HuH-7 (cell line): ENCODE results near the gene ARMS2.

ENCODE experiments used
- DNase-seq: peaks from one replicate; pipeline ENCODE4 v3.0.0; 2011; ENCODE audit warnings: low spot score

ARMS2 gene

DNA sequence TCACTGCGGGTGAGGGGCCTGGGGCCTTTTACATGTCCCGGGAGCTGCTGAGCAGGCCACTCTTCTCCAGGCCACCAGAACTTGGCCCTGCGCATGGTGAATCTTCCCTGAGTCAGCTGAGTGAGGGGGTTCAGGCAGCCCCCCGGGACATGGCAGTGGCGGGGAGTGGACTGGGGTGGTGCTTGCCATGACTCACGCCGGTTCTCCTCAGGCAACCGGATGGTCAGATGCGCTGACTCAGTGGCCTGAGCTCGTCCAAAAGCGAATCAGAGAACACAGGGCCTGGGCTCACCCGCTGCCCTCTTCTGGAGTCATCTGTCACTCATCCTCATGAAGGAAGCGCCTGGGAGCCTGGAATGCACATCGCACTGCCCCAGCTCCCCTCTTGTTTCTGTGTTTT, 40.4 kb downstream of the ARMS2 start:
- no peak for DNase-seq

DNA sequence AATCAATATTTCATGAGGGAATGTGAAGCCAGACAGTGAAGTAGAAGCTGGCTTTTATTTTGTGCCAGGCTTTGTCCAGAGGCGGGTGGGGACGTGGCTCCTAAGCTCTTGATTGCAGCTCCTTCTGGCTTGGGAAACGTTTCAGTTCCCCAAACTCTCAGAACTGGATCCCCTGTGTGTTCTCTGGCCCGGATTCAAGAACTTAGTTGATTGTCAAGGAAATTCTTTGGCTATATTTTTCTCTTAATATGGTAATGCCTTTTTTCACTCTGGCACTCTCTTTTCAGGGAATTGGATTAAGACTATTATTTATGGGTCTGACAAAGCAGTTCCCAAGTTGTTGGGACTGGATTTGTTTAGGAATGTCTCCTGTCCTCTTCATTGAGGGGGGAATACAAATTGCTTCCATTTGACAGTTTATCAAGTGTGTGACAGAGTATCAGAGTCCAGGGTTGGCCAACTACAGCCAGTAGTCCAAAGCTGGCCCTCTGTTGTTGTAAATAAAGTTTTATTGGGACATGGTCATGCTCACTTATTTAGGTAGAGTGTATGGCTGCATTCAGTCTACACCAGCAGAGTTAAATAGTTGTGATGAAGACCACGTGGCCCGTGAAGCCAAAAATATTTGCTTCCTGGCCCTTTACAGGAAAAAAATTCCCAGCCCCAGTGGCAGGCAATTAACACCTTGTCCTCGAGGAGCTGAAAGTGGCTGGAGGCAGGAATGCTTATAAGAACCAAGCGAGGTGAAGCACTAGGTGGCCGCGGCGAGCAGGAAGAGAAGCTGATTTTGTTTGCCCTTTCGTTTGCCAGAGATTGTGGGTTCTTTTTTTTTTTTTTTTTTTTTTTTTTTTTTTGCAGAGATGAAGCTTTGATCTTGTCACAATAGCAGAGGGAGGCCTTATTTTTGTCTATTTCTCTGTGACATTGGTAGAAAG, 41.2 kb downstream of the ARMS2 start:
- no peak for DNase-seq

DNA sequence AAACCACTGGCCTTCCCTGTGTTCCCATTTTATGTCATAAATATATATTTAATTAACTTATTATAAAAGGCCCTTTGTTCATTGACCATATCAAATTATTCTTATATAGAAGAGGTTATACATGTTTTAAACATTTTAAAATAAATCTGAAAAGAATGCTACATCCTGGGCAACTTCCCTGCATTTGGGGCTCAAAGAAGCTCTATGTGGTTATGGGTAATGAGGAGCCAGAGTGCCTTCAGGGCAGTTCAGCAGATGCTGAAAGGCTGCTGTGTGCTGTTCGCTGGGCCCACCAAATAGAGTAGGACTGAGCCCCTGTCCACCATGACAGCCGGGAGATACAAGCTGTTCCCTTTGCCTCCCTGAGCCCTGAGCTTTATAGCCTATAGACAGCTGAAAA, 42.8 kb downstream of the ARMS2 start:
- no peak for DNase-seq

DNA sequence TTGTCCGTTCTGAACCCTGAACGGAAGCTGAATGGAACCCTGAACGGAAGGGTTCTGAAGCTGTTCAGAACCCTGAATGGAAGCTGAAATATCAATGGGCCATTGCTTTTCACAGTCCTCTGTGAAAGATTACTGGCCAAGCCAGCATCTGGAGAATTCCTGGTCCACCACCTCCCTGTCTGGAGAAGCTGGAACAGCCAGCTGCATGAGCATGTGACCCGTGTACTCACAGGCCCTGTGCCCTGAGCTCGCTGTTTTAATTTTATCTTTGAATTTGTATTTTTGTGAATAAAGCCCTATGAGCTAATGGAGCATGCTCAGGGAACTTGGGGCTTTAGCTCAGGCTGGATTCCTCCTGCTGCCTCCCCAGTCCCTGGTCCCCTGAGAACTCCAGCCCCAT, 44.1 kb downstream of the ARMS2 start:
- no peak for DNase-seq

DNA sequence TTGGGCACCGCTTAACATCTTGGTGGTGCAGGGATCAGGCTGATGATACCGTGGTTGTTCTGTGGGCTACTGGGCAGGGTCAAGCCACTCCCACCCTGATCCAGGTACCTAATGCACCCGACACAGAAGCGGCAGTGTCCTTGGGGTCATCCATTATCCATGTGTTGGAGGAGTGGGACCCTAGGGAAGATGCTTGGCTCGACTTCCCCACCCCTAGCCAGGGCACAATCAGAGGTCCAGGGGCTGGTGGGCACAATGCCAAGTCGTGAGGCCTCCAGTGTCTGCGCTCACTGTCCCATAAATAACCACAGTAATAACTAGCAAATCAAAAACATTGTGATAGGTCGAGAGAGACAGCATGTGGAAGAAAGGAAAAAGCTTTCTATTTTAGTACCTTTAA, 44.6 kb downstream of the ARMS2 start:
- DNase-seq, result no peak

DNA sequence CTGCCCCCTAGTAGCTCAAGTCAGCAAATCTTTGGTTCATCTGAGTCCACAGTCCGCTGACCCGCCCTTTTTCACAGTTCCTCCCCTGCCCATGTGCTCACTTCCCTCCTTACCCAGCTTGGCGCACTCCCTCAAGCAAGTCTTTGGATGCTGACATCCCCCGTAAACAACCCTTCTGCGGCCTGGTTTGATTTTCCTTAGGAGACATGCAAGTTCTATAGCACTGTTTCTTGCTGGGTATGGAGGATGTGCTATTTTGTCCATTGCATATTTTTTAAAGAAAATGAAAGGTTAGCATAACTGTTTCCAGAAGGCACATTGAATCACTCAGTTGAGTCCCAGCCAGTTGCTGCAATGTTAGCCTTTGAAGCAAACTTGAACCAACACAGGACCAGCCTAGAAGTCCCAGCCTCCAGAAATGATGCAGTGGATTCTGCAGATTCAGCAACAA, 45.1 kb downstream of the ARMS2 start:
- no peak for DNase-seq

DNA sequence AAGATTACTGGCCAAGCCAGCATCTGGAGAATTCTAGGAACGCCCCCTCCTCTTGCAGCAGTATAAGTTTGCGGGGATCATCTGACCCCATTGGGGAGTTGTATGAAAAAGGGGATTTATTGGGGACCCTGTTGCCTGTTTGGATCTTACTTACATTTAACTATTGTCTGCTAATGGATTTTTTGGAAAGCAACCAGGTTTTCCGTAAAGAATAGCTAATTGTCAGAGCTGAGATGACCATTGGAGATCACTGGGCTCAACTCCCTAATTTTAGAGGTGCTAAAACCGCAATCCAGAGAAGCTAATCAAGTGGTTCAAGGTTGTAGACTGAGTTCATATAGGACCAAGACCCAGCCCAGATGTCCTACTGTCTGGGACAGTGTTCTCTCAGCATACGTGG, 45.7 kb downstream of the ARMS2 start:
- no peak for DNase-seq

DNA sequence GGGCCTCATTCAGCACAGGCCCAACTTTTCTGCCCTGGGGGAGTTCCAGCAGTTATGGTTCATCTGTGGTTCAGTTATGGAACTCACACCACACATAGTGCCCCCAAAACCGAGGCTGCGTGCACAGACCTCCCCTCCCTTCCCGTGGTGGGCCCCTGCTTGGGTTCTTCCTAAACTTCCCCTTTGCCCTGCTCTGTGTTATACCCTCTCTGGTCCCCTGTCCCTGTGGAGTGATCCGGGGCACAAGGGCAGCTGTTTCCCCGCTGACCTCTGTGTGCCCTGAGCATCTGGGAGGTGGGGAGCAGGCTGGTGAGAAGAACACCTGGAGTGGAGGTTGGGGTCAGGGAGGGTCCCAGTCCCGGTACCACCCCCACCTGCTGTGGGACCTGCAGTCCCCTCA, 46.3 kb downstream of the ARMS2 start:
- no peak for DNase-seq

DNA sequence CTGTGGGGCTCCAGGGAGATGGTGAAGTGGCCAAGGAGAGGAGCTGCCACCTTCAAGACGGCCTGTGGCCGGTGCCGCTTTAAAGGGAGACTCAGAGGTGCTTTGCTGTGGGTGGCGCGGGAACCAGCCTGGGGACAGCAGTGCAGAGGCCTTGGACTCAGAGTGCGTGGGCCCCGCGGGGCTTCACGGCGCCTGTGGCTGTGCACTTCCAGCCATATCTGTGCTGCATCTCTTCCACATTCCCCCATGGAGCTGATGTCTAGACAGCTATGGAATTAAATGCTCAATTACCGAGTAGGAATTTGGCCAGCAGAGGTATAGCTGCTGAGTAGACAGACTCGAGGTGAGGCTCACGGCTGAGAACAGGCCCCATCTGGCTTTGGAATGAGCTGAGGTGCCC, 48.6 kb downstream of the ARMS2 start:
- no peak for DNase-seq

DNA sequence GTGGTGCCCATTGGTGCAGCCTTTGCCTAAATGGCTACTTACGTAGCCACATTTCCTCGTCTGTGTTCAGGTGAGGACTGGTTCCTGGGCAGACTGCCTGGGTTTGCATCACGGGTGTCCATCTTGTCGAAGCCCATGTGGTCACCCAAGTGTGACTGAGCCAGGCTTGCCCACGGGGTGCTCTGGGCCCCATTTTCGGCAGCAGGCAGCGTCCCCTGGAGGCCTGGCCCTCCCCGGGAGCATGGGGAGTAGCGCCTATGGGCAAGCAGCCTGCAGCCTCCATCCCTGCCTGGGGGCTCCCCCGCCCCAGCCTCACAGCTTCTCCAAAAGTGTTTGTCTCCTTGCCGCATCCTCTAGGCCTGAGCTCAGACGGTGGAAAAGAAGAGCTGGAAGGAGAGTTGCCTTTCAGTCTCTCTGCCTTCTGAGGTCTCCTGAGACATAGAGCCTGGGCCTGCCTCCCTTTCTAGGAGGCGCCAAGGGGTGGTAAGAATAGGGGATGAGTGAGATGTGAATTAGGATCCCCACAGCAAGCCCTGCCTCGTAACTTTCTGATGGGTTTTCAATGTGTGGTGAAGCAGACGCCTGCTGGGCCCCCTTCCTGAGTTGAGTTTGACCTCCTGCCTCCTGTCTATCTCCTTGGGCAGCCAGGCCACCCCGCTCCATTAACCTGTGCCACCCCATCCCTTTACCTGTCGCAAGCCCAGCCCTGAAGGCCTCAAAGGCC, 49.6 kb downstream of the ARMS2 start:
- no peak for DNase-seq

DNA sequence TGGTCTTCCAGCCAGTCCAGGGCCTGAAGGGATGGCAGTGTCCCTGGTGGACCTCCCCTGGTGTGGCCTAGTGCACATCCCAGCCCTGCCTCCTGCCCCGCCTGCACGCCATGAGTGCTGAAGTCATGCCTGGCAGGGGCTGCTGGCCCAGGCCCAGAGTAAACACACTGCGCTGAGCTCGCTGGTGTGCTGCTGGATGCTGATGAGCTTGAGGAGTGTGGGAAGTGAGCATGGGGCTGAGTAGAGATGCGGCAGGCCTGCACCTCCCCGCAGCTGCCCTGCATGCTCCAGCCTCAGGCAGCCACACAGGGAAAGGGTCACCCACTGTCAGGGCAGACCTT, 50.1 kb downstream of the ARMS2 start:
- no peak for DNase-seq

DNA sequence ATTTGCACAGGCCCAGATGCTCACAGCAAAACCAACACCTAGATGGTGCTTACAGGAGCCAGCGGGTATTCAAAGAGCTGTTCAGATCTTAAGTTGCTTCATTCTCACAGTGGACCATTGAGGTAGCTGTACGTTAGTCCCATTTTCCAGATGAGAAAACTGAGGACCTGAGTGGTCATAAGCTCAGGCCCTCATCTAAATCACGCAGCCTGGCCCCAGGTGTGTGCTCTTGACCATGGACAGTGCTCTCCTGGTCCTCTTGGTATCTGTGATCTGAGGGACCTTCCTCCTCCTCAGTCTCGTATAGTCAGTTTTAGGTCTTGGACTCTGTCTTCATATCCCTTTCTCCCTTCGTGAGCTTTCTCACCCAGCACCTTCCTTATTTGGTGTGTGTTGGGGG, 50.6 kb downstream of the ARMS2 start:
- no peak for DNase-seq

DNA sequence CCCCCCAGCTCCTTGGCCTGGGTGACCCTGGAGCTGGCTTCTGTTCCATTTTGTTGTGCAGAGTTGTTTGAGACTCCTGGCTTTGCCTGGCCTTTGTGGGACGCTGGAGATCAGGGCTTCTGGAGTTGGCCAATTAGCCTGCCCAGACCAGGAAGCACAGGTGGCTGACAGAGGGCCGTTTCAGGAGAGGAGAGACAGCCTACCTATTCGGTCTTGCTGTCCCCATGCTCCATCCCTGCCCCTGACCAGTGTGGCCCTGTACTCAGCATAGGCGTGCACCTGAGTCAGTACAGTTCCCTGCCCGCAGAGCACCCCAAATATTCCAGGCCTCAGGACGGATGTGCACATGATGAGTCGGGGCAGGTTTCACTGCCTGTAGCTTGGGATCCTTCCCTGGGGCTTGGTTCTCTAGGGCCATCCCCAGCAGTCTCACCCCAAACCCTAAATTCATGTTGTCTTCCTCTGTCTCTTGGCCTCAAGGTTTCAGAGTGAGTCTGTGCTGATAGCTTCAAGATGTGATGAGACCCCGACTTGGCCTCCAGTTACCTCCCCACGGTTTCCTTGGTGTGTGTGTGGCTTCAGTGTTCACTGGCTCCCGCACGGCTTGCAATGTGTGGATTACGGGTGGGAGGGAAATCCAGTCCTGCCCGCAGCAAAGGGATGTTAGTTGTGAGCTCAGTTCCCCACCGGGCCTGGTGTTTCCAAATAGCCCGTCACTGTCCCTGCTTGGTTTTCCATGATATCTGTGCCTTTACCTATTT, 51.6 kb downstream of the ARMS2 start:
- DNase-seq, result no peak
